ENCODE measurements around the gene ESYT2. TPM values are rescaled to one million over a fixed set of nuclear protein-coding genes. Genes with fewer than 3 reads are reported as not detected.

ESYT2 gene
- total and polyA plus RNA-seq, 9 of the 15 experiments (the other 6 are each of a cell fraction or from before 2014, with no cell fraction given) = 5.8 to 86.9 (median 64.7) TPM

GRCh38 chr7:158829342-158830210 is at the start of gene ESYT2 (continued):
- TF ChIP-seq AFF1 (IDR thresholded peaks at IDR 0.05; ENCODE audit: low read depth in 1 of 2, partially characterized antibody in 2 of 2) (peak in 1 of 2 experiments; percentile 83), CUX1 (CRISPR knock-in tag; IDR thresholded peaks at IDR 0.05) (no peak), ZNF511 (CRISPR knock-in tag; IDR thresholded peaks at IDR 0.05) (peak; percentile 99), CREB1 (IDR thresholded peaks at IDR 0.05) (peak; percentile 99), CREB1 (CRISPR knock-in tag; IDR thresholded peaks at IDR 0.05) (peak; percentile 99), ZNF75A (CRISPR knock-in tag; IDR thresholded peaks at IDR 0.05) (peak; percentile 51; the same call in 1 of the 2 replicates), FOXM1 (IDR thresholded peaks at IDR 0.05; ENCODE audit: low read depth) (no peak; the same call in 1 of the 2 replicates), FOXM1 (CRISPR knock-in tag; IDR thresholded peaks at IDR 0.05; ENCODE audit: low read depth) (peak; percentile 82), CBFA2T3 (IDR thresholded peaks at IDR 0.05) (peak; percentile 56; the same call in 1 of the 2 replicates), ATF7 (IDR thresholded peaks at IDR 0.05) (peak; percentile 100), RERE (CRISPR knock-in tag; IDR thresholded peaks at IDR 0.05; ENCODE audit: borderline replicate concordance) (0 out of 2 replicates have a peak, but pooled peaks have one; percentile 70)

Data from K562 (cell line).